GM18861 (cell line): ENCODE measurements around the gene MPPED1.

ENCODE experiments used
- ATAC-seq: cut with Tn5 transposase; IDR thresholded peaks from one replicate; pipeline ENCODE4 v1.9.1; 2021; ENCODE audit not compliant: unreplicated experiment

MPPED1 gene

GRCh38 chr22:43392385-43392989 lies 19.3 kb upstream of the MPPED1 start:
- no peak for ATAC-seq

- no peak for ATAC-seq
These were observed 18.5 kb upstream of the MPPED1 start for GRCh38 chr22:43393132-43393843.

- no peak for ATAC-seq
These were observed 17.9 kb upstream of the MPPED1 start for GRCh38 chr22:43393844-43394474.

- ATAC-seq: no peak
These were observed 16.6 kb upstream of the MPPED1 start for GRCh38 chr22:43395086-43395695.

GRCh38 chr22:43396321-43396933 lies 15.4 kb upstream of the MPPED1 start:
- ATAC-seq: no peak

GRCh38 chr22:43396934-43397457 lies 14.8 kb upstream of the MPPED1 start:
- no peak for ATAC-seq

GRCh38 chr22:43397766-43398165 lies 14.0 kb upstream of the MPPED1 start:
- no peak for ATAC-seq

GRCh38 chr22:43398246-43398645 lies 13.6 kb upstream of the MPPED1 start:
- ATAC-seq: no peak

GRCh38 chr22:43398910-43399309 lies 12.9 kb upstream of the MPPED1 start:
- ATAC-seq: no peak

GRCh38 chr22:43399338-43399979 lies 12.4 kb upstream of the MPPED1 start:
- no peak for ATAC-seq

- no peak for ATAC-seq
These were observed 11.8 kb upstream of the MPPED1 start for GRCh38 chr22:43399980-43400358.

GRCh38 chr22:43400449-43400848 lies 11.4 kb upstream of the MPPED1 start:
- ATAC-seq: no peak

- no peak for ATAC-seq
These were observed 10.6 kb upstream of the MPPED1 start for GRCh38 chr22:43401233-43401632.

GRCh38 chr22:43401661-43402060 lies 10.2 kb upstream of the MPPED1 start:
- ATAC-seq: no peak

- ATAC-seq: no peak
These were observed 9.7 kb upstream of the MPPED1 start for GRCh38 chr22:43402128-43402527.

GRCh38 chr22:43404673-43405385 lies 7.0 kb upstream of the MPPED1 start:
- no peak for ATAC-seq

- no peak for ATAC-seq
These were observed 5.5 kb upstream of the MPPED1 start for GRCh38 chr22:43406186-43406790.

- ATAC-seq: no peak
These were observed 4.2 kb upstream of the MPPED1 start for GRCh38 chr22:43407591-43407990.

- ATAC-seq: no peak
These were observed 3.8 kb upstream of the MPPED1 start for GRCh38 chr22:43408009-43408408.

- no peak for ATAC-seq
These were observed 2.8 kb upstream of the MPPED1 start for GRCh38 chr22:43409046-43409445.
